ENCODE data around the gene PHOX2A.

PHOX2A gene

GRCh38 chr11:72234514-72234830, 9.5 kb downstream of the PHOX2A start:
- no peak overlapping the region for H3K4me3 ChIP-seq (ENCODE audit: low read length)
- no peak for TF ChIP-seq CTCF (conservative IDR thresholded peaks at IDR 0.05; ENCODE audit: low read depth, low read length)
- no peak for DNase-seq (ENCODE audit: low read depth)

GRCh38 chr11:72233773-72234513, 10.0 kb downstream of the PHOX2A start:
- no peak for TF ChIP-seq CTCF (conservative IDR thresholded peaks at IDR 0.05; ENCODE audit: low read depth, low read length)
- DNase-seq (ENCODE audit: low read depth): no peak

DNA sequence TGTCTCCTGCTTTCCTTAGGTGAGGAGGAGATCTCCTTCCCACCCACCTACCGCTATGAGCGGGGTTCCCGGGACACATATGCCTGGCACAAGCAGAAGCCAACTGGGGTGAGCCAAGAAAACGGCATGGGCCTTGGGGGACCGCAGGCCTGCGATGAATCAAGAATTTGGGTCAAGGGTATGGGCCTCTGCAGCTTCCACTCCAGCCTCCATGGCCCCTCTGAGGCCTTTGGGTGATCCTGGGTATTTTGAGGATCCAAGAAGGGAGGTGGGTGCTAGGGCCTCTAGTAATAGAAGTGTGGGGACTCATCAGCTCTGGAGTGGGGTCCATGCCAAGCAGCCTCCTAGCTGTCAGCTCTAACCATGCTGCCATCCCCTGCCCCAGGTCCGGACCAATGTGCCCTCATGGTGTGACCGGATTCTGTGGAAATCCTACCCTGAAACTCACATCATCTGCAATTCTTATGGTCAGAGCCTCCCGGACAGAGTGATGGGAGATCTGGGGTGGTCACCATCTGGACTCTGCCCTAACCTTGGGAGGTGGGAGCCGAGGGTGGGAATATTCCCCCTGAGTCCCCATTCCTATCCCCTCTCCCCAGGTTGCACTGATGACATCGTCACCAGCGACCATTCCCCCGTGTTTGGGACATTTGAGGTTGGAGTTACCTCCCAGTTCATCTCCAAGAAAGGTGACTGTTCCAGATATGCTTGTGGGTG, 10.8 kb downstream of the PHOX2A start:
- TF ChIP-seq CTCF (conservative IDR thresholded peaks at IDR 0.05; ENCODE audit: low read depth, low read length): no peak
- no peak overlapping the region for H3K4me3 ChIP-seq (ENCODE audit: low read length)
- DNase-seq (ENCODE audit: low read depth): no peak

More at GRCh38 chr11:72233773-72234513, 10.0 kb downstream of the PHOX2A start:
- H3K4me3 ChIP-seq (ENCODE audit: low read length): no peak overlapping the region

GRCh38 chr11:72232260-72233055, 11.5 kb downstream of the PHOX2A start:
- no peak for TF ChIP-seq CTCF (conservative IDR thresholded peaks at IDR 0.05; ENCODE audit: low read depth, low read length)
- H3K4me3 ChIP-seq (ENCODE audit: low read length): no peak overlapping the region
- no peak for DNase-seq (ENCODE audit: low read depth)

- TF ChIP-seq CTCF (conservative IDR thresholded peaks at IDR 0.05; ENCODE audit: low read depth, low read length): no peak
- no peak for DNase-seq (ENCODE audit: low read depth)
- H3K4me3 ChIP-seq (ENCODE audit: low read length): no peak overlapping the region
Measured at GRCh38 chr11:72231396-72232259, 12.3 kb downstream of the PHOX2A start.

GRCh38 chr11:72230764-72231365, 13.1 kb downstream of the PHOX2A start:
- no peak overlapping the region for H3K4me3 ChIP-seq (ENCODE audit: low read length)
- no peak for TF ChIP-seq CTCF (conservative IDR thresholded peaks at IDR 0.05; ENCODE audit: low read depth, low read length)
- no peak for DNase-seq (ENCODE audit: low read depth)
